HEK293 (cell line): ENCODE results near the gene RSPH1.

ENCODE experiments used
- CTCF ChIA-PET: fragments of 350-600 bp; formaldehyde crosslinking; extraction: SDS; loops from one replicate; lab custom pipeline; 2021; ENCODE audit warnings: antibody characterized with exemption; lab: Yijun Ruan, JAX
- POLR2A ChIA-PET: fragments of 300-600 bp; formaldehyde crosslinking; extraction: SDS; loops from one replicate; lab custom pipeline; 2020; ENCODE audit warnings: antibody characterized with exemption, inconsistent platforms; lab: Yijun Ruan, JAX
- H3K27ac ChIP-seq: fragments of 200-500 bp; sonication (Bioruptor generic); 2 replicates; pipeline ENCODE4 v1.5.1; 2014; ENCODE audit warnings: low read depth, low read length, control low read depth, inconsistent platforms; ENCODE audit errors: extremely low read depth
- H3K36me3 ChIP-seq, 2 experiments: fragments of 200-500 bp in 1 of 2; sonication (Bioruptor generic) in 1 of 2; 1 replicate in 1 of 2; 2 replicates in 1 of 2; pipeline ENCODE4 v1.5.1; 2014 to 2017; ENCODE audit warnings: inconsistent platforms in 2 of 2, low read length in 2 of 2; ENCODE audit not compliant: control insufficient read depth in 2 of 2, insufficient read depth in 1 of 2
- H3K4me1 ChIP-seq: fragments of 200-500 bp; sonication (Bioruptor generic); 2 replicates; pipeline ENCODE4 v1.5.1; 2014; ENCODE audit warnings: mild to moderate bottlenecking, low read length, inconsistent platforms; ENCODE audit not compliant: control insufficient read depth, insufficient read depth
- H3K4me3 ChIP-seq: 2 replicates; pipeline ENCODE4 v1.5.1; 2011; ENCODE audit warnings: low read depth, mild to moderate bottlenecking, control low read depth, low read length, moderate library complexity
- H3K9me3 ChIP-seq: fragments of 200-500 bp; sonication (Bioruptor generic); 2 replicates; pipeline ENCODE4 v1.5.1; 2014; ENCODE audit warnings: low read depth, low read length, inconsistent platforms; ENCODE audit not compliant: control insufficient read depth, insufficient read depth
- BCL11A ChIP-seq: fragments of 450-650 bp; formaldehyde crosslinking; IDR thresholded peaks from 2 replicates; pipeline ENCODE4 v1.5.1; 2016; ENCODE audit warnings: low read depth, missing biosample characterization, missing genetic modification characterization
- GLIS1 ChIP-seq: fragments of 450-650 bp; formaldehyde crosslinking; IDR thresholded peaks from 2 replicates; pipeline ENCODE4 v1.5.1; 2016; ENCODE audit warnings: missing biosample characterization, missing genetic modification characterization
- OSR2 ChIP-seq: fragments of 450-650 bp; formaldehyde crosslinking; IDR thresholded peaks from 2 replicates; pipeline ENCODE4 v1.5.1; 2016; ENCODE audit warnings: missing biosample characterization, missing genetic modification characterization
- PRDM1 ChIP-seq: fragments of 450-650 bp; formaldehyde crosslinking; IDR thresholded peaks from 2 replicates; pipeline ENCODE4; 2016; ENCODE audit warnings: missing biosample characterization, missing genetic modification characterization
- YY1 ChIP-seq: fragments of 450-650 bp; formaldehyde crosslinking; IDR thresholded peaks from 2 replicates; pipeline ENCODE4 v1.5.1; 2018; ENCODE audit warnings: missing biosample characterization, missing genetic modification characterization
- ZFP41 ChIP-seq: fragments of 450-650 bp; formaldehyde crosslinking; IDR thresholded peaks from 2 replicates; pipeline ENCODE4 v1.5.1; 2016; ENCODE audit warnings: missing biosample characterization, missing genetic modification characterization, borderline replicate concordance
- ZIC2 ChIP-seq: fragments of 450-650 bp; formaldehyde crosslinking; IDR thresholded peaks from 2 replicates; pipeline ENCODE4 v1.5.1; 2016; ENCODE audit warnings: missing biosample characterization, missing genetic modification characterization
- ZNF112 ChIP-seq: fragments of 450-650 bp; formaldehyde crosslinking; IDR thresholded peaks from 2 replicates; pipeline ENCODE4 v1.5.0; 2017; ENCODE audit warnings: missing biosample characterization, missing genetic modification characterization
- ZNF114 ChIP-seq: fragments of 450-650 bp; formaldehyde crosslinking; IDR thresholded peaks from 2 replicates; pipeline ENCODE4 v1.5.0; 2017; ENCODE audit warnings: missing biosample characterization, missing genetic modification characterization
- ZNF140 ChIP-seq: fragments of 450-650 bp; formaldehyde crosslinking; IDR thresholded peaks from 2 replicates; pipeline ENCODE4 v1.5.1; 2016; ENCODE audit warnings: missing biosample characterization, missing genetic modification characterization
- ZNF211 ChIP-seq: fragments of 450-650 bp; formaldehyde crosslinking; IDR thresholded peaks from 2 replicates; pipeline ENCODE4 v1.5.1; 2016; ENCODE audit warnings: low read depth, missing biosample characterization, missing genetic modification characterization
- ZNF302 ChIP-seq: fragments of 450-650 bp; formaldehyde crosslinking; IDR thresholded peaks from 2 replicates; pipeline ENCODE4 v1.5.1; 2016; ENCODE audit warnings: missing biosample characterization, missing genetic modification characterization, low read depth
- ZNF404 ChIP-seq: fragments of 450-650 bp; formaldehyde crosslinking; IDR thresholded peaks from 2 replicates; pipeline ENCODE4 v1.5.1; 2017; ENCODE audit warnings: missing biosample characterization, missing genetic modification characterization
- ZNF548 ChIP-seq: fragments of 450-650 bp; formaldehyde crosslinking; IDR thresholded peaks from 2 replicates; pipeline ENCODE4 v1.5.1; 2016; ENCODE audit warnings: missing biosample characterization, missing genetic modification characterization
- ZNF747 ChIP-seq: fragments of 450-650 bp; formaldehyde crosslinking; IDR thresholded peaks from 2 replicates; pipeline ENCODE4 v1.5.1; 2016; ENCODE audit warnings: missing biosample characterization, missing genetic modification characterization
- ZNF776 ChIP-seq: fragments of 450-650 bp; formaldehyde crosslinking; IDR thresholded peaks from 2 replicates; pipeline ENCODE4 v1.5.0; 2017; ENCODE audit warnings: missing biosample characterization, missing genetic modification characterization, borderline replicate concordance
- ZSCAN30 ChIP-seq: fragments of 450-650 bp; IDR thresholded peaks from 2 replicates; pipeline ENCODE4 v1.5.1; 2018; ENCODE audit warnings: missing biosample characterization, mild to moderate bottlenecking, missing genetic modification characterization, moderate library complexity
- TF ChIP-seq, protein P1 (sequence below): fragments of 450-650 bp; formaldehyde crosslinking; IDR thresholded peaks from 2 replicates; pipeline ENCODE4 v1.5.1; 2016; ENCODE audit warnings: missing biosample characterization, missing genetic modification characterization
- TF ChIP-seq, protein P2 (sequence below): fragments of 450-650 bp; formaldehyde crosslinking; conservative IDR thresholded peaks from 2 replicates; pipeline ENCODE4 v1.5.1; 2016; ENCODE audit warnings: low read depth, missing biosample characterization, missing genetic modification characterization
- TF ChIP-seq, protein P3 (sequence below): IDR thresholded peaks from 2 replicates; pipeline ENCODE4 v1.6.1; 2011; ENCODE audit warnings: mild to moderate bottlenecking, low read depth, low read length, borderline replicate concordance
- TF ChIP-seq, protein P4 (sequence below): fragments of 450-650 bp; IDR thresholded peaks from 2 replicates; pipeline ENCODE4 v1.5.1; 2018; ENCODE audit warnings: missing biosample characterization, mild to moderate bottlenecking, missing genetic modification characterization

RSPH1 gene

DNA sequence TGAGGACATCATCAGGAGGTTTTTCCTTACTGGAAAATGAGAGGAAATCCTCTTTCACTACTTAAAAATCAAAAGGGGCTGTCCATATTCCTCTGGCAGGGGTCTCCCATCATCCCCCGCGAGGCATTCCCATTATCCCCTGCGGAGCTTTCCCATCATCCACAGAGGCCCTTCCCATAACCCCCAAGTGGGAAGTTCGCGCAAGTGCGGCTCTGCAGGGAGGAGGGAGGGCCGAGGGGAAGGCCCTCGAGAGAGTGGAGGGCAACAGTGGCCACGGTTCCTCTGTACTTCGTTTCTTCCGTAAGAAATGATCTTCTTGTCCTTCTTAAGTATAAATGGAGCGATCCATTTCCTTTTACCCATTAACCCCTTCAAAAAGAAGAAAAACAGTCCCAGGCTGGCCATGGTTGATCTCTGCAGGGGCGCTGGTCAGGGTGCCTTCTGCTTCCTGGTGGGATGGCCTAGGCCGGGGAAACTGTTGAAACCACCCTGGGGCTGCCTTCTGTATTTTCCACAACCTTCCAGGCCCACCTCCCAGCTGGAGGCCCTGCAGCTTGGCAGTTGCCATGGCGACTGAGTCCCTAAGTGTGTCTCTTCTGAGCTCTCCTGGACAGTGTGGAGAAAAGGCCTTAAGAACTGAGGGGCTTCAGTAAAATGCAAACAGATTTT lies 3.6 kb upstream of the RSPH1 start (continued):
- TF ChIP-seq, protein P1, sequence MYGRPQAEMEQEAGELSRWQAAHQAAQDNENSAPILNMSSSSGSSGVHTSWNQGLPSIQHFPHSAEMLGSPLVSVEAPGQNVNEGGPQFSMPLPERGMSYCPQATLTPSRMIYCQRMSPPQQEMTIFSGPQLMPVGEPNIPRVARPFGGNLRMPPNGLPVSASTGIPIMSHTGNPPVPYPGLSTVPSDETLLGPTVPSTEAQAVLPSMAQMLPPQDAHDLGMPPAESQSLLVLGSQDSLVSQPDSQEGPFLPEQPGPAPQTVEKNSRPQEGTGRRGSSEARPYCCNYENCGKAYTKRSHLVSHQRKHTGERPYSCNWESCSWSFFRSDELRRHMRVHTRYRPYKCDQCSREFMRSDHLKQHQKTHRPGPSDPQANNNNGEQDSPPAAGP = no peak
- TF ChIP-seq ZIC2 (tag by site-specific recombination) (peak; percentile 77), OSR2 (tag by site-specific recombination) (no peak), ZNF211 (no peak), ZNF404 (no peak), ZNF776 (tag by site-specific recombination) (no peak)

DNA sequence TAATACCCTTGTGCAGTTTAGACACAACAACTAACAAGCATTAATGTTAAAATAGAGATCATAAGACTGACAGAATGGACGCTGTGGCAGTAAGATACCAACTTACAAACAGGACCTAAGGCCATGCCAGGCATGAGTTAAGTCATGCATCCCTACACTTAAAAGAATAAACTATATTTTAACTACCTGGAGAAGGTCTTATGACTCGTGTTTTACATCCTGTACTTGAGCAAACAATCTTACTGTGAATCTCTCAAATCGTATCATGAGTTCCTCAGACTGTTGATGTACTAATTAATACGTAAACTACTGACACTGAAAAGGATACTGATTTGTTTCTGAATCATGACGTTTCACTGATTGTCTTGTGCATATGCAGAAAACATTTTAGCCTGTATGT lies 2.0 kb upstream of the RSPH1 start:
- H3K9me3 ChIP-seq = no peaks in the 10 kb centered on the region
- H3K27ac ChIP-seq = no peak overlapping the region
- no peak overlapping the region for H3K4me3 ChIP-seq
- no peak for TF ChIP-seq OSR2 (tag by site-specific recombination)
- no peak for TF ChIP-seq BCL11A (tag by site-specific recombination)
- TF ChIP-seq GLIS1 = no peak
- TF ChIP-seq, protein P2, sequence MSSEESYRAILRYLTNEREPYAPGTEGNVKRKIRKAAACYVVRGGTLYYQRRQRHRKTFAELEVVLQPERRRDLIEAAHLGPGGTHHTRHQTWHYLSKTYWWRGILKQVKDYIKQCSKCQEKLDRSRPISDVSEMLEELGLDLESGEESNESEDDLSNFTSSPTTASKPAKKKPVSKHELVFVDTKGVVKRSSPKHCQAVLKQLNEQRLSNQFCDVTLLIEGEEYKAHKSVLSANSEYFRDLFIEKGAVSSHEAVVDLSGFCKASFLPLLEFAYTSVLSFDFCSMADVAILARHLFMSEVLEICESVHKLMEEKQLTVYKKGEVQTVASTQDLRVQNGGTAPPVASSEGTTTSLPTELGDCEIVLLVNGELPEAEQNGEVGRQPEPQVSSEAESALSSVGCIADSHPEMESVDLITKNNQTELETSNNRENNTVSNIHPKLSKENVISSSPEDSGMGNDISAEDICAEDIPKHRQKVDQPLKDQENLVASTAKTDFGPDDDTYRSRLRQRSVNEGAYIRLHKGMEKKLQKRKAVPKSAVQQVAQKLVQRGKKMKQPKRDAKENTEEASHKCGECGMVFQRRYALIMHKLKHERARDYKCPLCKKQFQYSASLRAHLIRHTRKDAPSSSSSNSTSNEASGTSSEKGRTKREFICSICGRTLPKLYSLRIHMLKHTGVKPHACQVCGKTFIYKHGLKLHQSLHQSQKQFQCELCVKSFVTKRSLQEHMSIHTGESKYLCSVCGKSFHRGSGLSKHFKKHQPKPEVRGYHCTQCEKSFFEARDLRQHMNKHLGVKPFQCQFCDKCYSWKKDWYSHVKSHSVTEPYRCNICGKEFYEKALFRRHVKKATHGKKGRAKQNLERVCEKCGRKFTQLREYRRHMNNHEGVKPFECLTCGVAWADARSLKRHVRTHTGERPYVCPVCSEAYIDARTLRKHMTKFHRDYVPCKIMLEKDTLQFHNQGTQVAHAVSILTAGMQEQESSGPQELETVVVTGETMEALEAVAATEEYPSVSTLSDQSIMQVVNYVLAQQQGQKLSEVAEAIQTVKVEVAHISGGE = no peak
- TF ChIP-seq PRDM1 (tag by site-specific recombination) = no peak
- TF ChIP-seq, protein P3, sequence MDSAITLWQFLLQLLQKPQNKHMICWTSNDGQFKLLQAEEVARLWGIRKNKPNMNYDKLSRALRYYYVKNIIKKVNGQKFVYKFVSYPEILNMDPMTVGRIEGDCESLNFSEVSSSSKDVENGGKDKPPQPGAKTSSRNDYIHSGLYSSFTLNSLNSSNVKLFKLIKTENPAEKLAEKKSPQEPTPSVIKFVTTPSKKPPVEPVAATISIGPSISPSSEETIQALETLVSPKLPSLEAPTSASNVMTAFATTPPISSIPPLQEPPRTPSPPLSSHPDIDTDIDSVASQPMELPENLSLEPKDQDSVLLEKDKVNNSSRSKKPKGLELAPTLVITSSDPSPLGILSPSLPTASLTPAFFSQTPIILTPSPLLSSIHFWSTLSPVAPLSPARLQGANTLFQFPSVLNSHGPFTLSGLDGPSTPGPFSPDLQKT = no peak
- no peak for TF ChIP-seq ZNF112 (tag by site-specific recombination)
- TF ChIP-seq YY1 (tag by site-specific recombination) = no peak
- TF ChIP-seq ZNF747 (tag by site-specific recombination) = no peak
- TF ChIP-seq ZNF114 (tag by site-specific recombination) = no peak
- TF ChIP-seq ZNF548 (tag by site-specific recombination) = no peak
- TF ChIP-seq, protein P4, sequence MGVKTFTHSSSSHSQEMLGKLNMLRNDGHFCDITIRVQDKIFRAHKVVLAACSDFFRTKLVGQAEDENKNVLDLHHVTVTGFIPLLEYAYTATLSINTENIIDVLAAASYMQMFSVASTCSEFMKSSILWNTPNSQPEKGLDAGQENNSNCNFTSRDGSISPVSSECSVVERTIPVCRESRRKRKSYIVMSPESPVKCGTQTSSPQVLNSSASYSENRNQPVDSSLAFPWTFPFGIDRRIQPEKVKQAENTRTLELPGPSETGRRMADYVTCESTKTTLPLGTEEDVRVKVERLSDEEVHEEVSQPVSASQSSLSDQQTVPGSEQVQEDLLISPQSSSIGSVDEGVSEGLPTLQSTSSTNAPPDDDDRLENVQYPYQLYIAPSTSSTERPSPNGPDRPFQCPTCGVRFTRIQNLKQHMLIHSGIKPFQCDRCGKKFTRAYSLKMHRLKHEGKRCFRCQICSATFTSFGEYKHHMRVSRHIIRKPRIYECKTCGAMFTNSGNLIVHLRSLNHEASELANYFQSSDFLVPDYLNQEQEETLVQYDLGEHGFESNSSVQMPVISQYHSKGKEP (tag by site-specific recombination) = no peak
- TF ChIP-seq ZNF140 = no peak
- no peak for TF ChIP-seq ZNF302 (tag by site-specific recombination)
- TF ChIP-seq ZFP41 (tag by site-specific recombination) = no peak
- no peak for TF ChIP-seq ZSCAN30 (tag by site-specific recombination)
- no peaks in the 10 kb centered on the region for H3K4me1 ChIP-seq
- ChIA-PET POLR2A (no interaction called here), CTCF (interaction anchor here (3.3 kb wide), 1 partner anchor 15 kb away, joined by 17 read pairs; the partner anchor contains the start of gene SLC37A1)
- H3K36me3 ChIP-seq = no peaks in the 10 kb centered on the region
